DOHH2 (cell line): ENCODE measurements around the gene SNAPC2.
"Not testable (repeated sequence)": the region's sequence is repeated elsewhere in the genome, so short reads cannot be mapped to it uniquely, and the experiment has no call there.

Experiments used
- H3F3A ChIP-seq: fragments of 200-600 bp; sonication (generic), shearing (Covaris generic); 2 replicates; pipeline ENCODE4 v1.6.0; 2016; ENCODE audit warnings: antibody characterized with exemption, mild to moderate bottlenecking; ENCODE audit not compliant: control insufficient read depth, insufficient read depth
- H3K27ac ChIP-seq: fragments of 200-600 bp; sonication (generic); 2 replicates; pipeline ENCODE4 v1.5.1; 2014; ENCODE audit warnings: low read depth, mild to moderate bottlenecking, low read length, moderate library complexity
- H3K27me3 ChIP-seq: fragments of 200-600 bp; sonication (generic); 2 replicates; pipeline ENCODE4 v1.6.1; 2014; ENCODE audit warnings: mild to moderate bottlenecking, low read length, mixed read lengths; ENCODE audit not compliant: control insufficient read depth
- H3K36me3 ChIP-seq: fragments of 200-600 bp; sonication (generic); 2 replicates; pipeline ENCODE4 v1.6.1; 2014; ENCODE audit warnings: mild to moderate bottlenecking, low read length, moderate library complexity, mixed read lengths; ENCODE audit not compliant: control insufficient read depth
- H3K4me1 ChIP-seq: fragments of 200-600 bp; sonication (generic); 2 replicates; pipeline ENCODE4 v1.6.1; 2014; ENCODE audit warnings: mild to moderate bottlenecking, low read length, mixed read lengths; ENCODE audit not compliant: control insufficient read depth
- H3K4me2 ChIP-seq: fragments of 200-600 bp; sonication (generic); 2 replicates; pipeline ENCODE4 v1.6.0; 2014; ENCODE audit warnings: mild to moderate bottlenecking, low read length, moderate library complexity
- H3K4me3 ChIP-seq: fragments of 200-600 bp; sonication (generic); 2 replicates; pipeline ENCODE4 v1.5.1; 2014; ENCODE audit warnings: mild to moderate bottlenecking, low read length, mixed read lengths
- H3K79me2 ChIP-seq: fragments of 200-600 bp; sonication (generic); 2 replicates; pipeline ENCODE4 v1.6.1; 2014; ENCODE audit warnings: mild to moderate bottlenecking, low read length, mixed read lengths; ENCODE audit not compliant: control insufficient read depth
- H3K9me2 ChIP-seq: fragments of 200-600 bp; sonication (generic); replicated peaks from 2 replicates; pipeline ENCODE4 v1.6.1; 2014; ENCODE audit warnings: mild to moderate bottlenecking, low read length, mixed read lengths; ENCODE audit not compliant: control insufficient read depth
- H3K9me3 ChIP-seq: fragments of 200-600 bp; sonication (generic); 2 replicates; pipeline ENCODE4 v1.6.1; 2014; ENCODE audit warnings: antibody characterized with exemption, low read length, mixed read lengths; ENCODE audit not compliant: control insufficient read depth, insufficient read depth
- H4K20me1 ChIP-seq: fragments of 200-600 bp; sonication (generic); 2 replicates; pipeline ENCODE4 v1.6.0; 2014; ENCODE audit warnings: low read depth, mild to moderate bottlenecking, antibody characterized with exemption, low read length, moderate library complexity; ENCODE audit not compliant: control insufficient read depth, insufficient read depth
- CTCF ChIP-seq: fragments of 200-600 bp; sonication (generic); IDR thresholded peaks from one replicate; pipeline ENCODE4 v1.5.1; 2014; ENCODE audit warnings: antibody characterized with exemption, mild to moderate bottlenecking, low read depth, low read length; ENCODE audit not compliant: poor library complexity, severe bottlenecking
- EZH2phosphoT487 ChIP-seq: fragments of 200-600 bp; sonication (generic); IDR thresholded peaks from 2 replicates; pipeline ENCODE4 v1.6.1; 2017; ENCODE audit warnings: borderline replicate concordance, mild to moderate bottlenecking, antibody characterized with exemption, low read length, moderate library complexity, mixed read lengths

SNAPC2 gene

GRCh38 chr19:7927605-7928333, 7.6 kb downstream of the SNAPC2 start:
- TF ChIP-seq EZH2phosphoT487, result no peak
- TF ChIP-seq CTCF, result no peak
- H3F3A ChIP-seq, result peaks cover 12% of the 10 kb centered on the region; the same call in 1 of the 2 replicates
- no peak overlapping the region for H3K27ac ChIP-seq
- no peak overlapping the region for H3K4me2 ChIP-seq
- H3K27me3 ChIP-seq, result no peaks in the 10 kb centered on the region
- no peak overlapping the region for H3K4me3 ChIP-seq
- H3K79me2 ChIP-seq, result no peaks in the 10 kb centered on the region
- no peaks in the 10 kb centered on the region for H3K9me2 ChIP-seq
- H3K4me1 ChIP-seq, result peaks cover 11% of the 10 kb centered on the region
- 0 out of 2 replicates have a peak, but pooled peaks cover 6% of the 10 kb centered on the region for H4K20me1 ChIP-seq
- no peaks in the 10 kb centered on the region for H3K9me3 ChIP-seq
- peaks cover 38% of the 10 kb centered on the region for H3K36me3 ChIP-seq

GRCh38 chr19:7928334-7928706, 8.2 kb downstream of the SNAPC2 start:
- H3K27ac ChIP-seq, result no peak overlapping the region
- H3K9me2 ChIP-seq, result no peaks in the 10 kb centered on the region
- H4K20me1 ChIP-seq, result 0 out of 2 replicates have a peak, but pooled peaks cover 6% of the 10 kb centered on the region
- H3K9me3 ChIP-seq, result no peaks in the 10 kb centered on the region
- H3K79me2 ChIP-seq, result no peaks in the 10 kb centered on the region
- H3K4me2 ChIP-seq, result no peak overlapping the region
- no peaks in the 10 kb centered on the region for H3K27me3 ChIP-seq
- H3K36me3 ChIP-seq, result peaks cover 43% of the 10 kb centered on the region
- peaks cover 12% of the 10 kb centered on the region; the same call in 1 of the 2 replicates for H3F3A ChIP-seq
- H3K4me3 ChIP-seq, result no peak overlapping the region
- peaks cover 11% of the 10 kb centered on the region for H3K4me1 ChIP-seq
- no peak for TF ChIP-seq CTCF
- TF ChIP-seq EZH2phosphoT487, result no peak

DNA sequence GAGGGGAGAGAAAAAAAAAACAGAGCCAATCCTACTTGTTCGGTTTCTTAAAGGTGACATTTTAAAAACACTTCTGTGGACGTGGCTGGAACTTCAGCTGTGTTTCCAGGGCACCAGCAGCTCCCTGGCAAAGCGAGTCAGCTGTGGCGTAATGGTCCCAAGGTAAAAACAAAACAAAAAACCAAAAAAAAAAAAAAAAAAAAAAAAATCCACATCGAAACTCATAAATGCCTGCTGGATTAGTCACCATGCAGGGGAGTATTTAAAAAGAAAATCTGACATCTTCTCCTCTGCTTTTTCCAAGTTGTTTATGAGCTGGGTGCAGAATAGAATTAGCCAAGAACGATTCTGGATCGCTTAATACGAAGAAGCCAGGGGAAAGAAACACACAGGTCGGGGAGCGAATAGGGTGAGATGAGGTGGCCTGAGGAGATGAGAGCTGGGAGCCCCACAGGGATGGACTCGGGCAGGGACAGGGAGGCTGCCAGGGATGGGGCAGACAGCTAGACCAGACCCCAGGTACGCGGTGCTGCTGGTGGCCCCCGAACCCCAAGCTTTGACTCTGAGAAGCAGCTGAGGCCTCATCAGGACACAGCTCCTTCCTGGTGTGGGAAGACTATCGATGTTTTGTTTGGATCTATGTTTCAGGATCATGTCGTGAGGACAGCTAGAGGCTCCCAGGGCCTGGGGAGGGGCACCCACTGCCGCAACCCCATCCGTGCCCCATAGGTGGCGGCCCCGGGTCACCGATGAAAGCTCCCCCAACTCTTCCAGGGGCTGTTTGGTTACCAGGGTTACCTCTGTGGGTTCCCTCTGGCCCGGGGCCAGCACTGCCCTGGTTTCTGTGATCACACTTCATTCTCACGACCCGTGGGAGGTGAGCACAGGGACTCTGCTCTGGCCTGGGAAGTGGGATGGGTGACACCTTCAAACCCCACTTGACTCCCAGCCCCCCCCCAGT, 8.9 kb downstream of the SNAPC2 start:
- Histone ChIP-seq H3K9me3 (no peaks in the 10 kb centered on the region), H3K4me3 (no peak overlapping the region), H4K20me1 (0 out of 2 replicates have a peak, but pooled peaks cover 6% of the 10 kb centered on the region), H3K9me2 (no peaks in the 10 kb centered on the region), H3F3A (peaks cover 12% of the 10 kb centered on the region; the same call in 1 of the 2 replicates), H3K36me3 (peaks cover 50% of the 10 kb centered on the region), H3K4me2 (no peak overlapping the region), H3K4me1 (peaks cover 11% of the 10 kb centered on the region), H3K27me3 (no peaks in the 10 kb centered on the region), H3K79me2 (no peaks in the 10 kb centered on the region), H3K27ac (no peak overlapping the region)
- TF ChIP-seq EZH2phosphoT487 (no peak), CTCF (peak; percentile 66)

DNA sequence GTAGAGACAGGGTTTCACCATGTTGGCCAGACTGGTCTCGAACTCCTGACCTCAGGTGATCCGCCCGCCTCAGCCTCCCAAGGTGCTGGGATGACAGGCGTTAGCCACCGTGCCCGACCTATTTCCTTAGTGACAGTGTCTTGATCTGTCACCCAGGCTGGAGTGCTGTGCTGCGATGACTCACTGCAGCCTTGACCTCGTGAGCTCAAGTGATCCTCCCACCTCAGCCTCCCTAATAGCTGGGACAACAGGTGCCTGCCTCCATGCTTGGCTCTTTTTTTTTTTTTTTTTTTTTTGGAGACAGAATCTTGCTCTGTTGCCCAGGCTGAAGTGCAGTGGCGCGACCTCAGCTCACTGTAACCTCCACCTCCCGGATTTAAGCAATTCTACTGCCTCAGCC, 9.9 kb downstream of the SNAPC2 start:
- Histone ChIP-seq H3F3A (peaks cover 12% of the 10 kb centered on the region; the same call in 1 of the 2 replicates), H3K4me1 (peaks cover 11% of the 10 kb centered on the region), H3K36me3 (peaks cover 59% of the 10 kb centered on the region)
- H3K27ac ChIP-seq, H3K9me2 ChIP-seq, H4K20me1 ChIP-seq, H3K79me2 ChIP-seq, H3K4me3 ChIP-seq, H3K4me2 ChIP-seq, H3K9me3 ChIP-seq, H3K27me3 ChIP-seq: not testable (repeated sequence)
